GM08714 (cell line): ENCODE data around the gene MIER2.
"Not testable (repeated sequence)": the region's sequence is repeated elsewhere in the genome, so short reads cannot be mapped to it uniquely, and the experiment has no call there.

Source experiments
- H3K4me3 ChIP-seq: fragments of 200-500 bp; sonication (Bioruptor generic); 2 replicates; pipeline ENCODE4 v1.5.1; 2014; ENCODE audit warnings: mild to moderate bottlenecking, low read length, inconsistent platforms
- ZNF274 ChIP-seq: IDR thresholded peaks from 2 replicates; pipeline ENCODE4 v1.6.1; 2012; ENCODE audit warnings: mild to moderate bottlenecking, low read depth, low read length

The MIER2 gene

DNA sequence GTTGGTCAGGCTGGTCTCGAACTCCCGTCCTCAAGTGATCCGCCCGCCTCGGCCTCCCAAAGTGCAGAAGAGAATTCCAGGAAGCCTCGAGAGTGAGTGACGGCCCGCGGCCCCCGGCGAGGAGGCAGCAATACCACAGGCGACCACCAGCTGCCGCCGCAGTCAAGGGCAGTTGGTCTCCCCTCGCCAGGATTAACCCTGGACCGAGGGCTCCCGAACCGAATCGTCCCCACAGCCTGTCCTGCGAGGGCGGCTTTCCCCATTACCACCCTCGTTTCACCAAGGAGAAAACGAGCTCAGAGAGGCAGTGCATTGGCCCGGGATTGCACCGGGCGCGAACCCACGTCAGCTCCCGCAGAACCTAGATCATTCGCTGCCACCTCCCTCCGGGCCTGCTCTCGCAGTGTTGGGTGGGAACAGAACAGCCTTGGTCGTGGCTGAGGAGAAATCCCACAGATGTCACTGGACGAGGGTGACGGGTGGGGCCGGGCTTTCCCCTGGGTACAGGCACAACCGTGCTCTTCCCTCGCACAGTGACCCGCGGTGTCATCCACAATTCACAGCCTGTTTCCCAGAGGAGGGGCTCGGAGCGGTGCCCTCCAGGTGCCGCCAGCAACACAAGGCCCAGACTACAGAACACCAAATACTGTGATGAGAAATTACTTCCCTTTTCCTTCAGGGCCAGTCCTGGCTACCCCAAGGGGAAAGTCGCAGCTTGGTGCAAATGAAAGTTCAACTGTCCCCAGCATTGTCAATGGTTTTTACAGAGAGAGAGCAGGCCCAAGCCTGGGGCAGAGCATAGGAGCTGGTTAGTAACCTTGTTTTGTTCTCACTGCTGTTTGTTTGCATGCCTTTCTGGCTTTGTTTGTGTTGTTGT, 39.6 kb upstream of the MIER2 start:
- TF ChIP-seq ZNF274: no peak
- H3K4me3 ChIP-seq: no peak overlapping the region

DNA sequence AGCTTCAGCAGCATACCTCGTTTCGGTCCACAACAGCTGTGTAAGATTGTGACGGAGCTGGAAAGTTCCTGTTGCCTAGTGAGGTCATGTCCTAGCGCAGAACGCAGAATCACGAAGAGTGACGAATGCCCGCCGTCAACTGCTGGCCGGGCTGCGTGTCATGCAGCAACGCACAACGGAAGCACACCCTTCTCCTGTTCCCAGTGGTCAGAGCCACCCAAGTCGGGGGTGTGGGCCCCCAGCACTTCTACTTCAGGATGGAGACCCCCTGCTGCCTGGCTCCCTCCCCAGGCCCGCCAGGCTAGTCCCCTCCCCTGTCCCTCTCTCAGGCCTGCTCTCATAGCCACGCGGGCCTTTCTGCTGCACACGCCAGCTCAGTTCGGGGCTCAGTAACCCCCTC, 38.4 kb upstream of the MIER2 start:
- no peak overlapping the region for H3K4me3 ChIP-seq
- no peak for TF ChIP-seq ZNF274

DNA sequence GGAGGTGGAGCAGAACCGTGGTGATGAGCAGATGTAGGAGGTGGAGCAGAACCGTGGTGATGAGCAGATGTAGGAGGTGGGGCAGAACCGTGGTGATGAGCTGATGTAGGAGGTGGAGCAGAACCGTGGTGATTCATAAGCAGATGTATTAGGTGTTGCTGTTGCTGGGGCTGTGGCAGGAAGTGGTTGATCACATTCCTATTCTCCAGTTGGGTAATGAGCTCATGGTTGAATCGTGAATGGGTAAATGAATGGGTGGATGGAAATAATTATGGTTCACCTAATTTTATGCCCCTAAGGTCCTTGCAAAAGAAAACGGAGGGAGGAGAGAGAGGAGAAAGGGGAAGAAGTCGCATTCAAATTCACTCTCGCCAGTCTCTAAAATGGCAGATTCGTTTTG, 38.0 kb upstream of the MIER2 start:
- not testable (repeated sequence) for H3K4me3 ChIP-seq

DNA sequence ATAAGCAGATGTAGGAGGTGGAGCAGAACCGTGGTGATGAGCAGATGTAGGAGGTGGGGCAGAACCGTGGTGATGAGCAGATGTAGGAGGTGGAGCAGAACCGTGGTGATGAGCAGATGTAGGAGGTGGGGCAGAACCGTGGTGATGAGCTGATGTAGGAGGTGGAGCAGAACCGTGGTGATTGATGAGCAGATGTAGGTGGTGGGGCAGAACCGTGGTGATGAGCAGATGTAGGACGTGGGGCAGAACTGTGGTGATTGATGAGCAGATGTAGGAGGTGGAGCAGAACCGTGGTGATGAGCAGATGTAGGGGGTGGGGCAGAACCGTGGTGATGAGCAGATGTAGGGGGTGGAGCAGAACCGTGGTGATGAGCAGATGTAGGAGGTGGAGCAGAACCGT, 37.3 kb upstream of the MIER2 start:
- H3K4me3 ChIP-seq: not testable (repeated sequence)

DNA sequence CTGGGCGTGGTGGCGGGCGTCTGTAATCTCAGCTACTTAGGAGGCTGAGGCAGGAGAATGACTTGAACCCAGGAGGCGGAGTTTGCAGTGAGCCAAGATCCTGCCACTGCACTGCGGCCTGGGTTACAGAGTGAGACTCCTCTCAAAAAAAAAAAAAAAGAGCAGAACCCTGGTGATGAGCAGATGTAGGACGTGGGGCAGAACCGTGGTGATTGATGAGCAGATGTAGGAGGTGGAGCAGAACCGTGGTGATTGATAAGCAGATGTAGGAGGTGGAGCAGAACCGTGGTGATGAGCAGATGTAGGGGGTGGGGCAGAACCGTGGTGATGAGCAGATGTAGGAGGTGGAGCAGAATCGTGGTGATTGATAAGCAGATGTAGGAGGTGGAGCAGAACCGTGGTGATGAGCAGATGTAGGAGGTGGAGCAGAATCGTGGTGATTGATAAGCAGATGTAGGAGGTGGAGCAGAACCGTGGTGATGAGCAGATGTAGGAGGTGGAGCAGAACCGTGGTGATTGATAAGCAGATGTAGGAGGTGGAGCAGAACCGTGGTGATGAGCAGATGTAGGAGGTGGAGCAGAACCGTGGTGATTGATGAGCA, 36.1 kb upstream of the MIER2 start:
- H3K4me3 ChIP-seq: not testable (repeated sequence)

DNA sequence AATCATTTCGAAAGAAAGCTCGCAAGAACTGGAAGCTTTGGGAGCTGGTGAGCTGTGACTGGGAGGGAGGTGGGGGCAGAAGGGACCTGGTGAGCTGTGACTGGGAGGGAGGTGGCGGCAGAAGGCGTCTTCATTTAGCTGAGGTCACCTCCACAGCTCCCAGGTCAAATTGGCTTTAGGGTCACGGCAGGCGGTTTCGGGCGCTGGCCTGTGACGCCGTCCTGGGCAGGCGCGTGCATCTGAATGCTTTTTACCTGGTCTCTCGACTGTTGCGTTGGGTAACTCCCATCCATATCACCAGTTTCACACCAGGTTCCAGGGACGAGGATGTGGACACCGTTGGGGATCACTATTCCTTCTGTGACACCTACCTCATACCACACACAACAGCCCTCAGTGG, 35.2 kb upstream of the MIER2 start:
- TF ChIP-seq ZNF274: no peak
- H3K4me3 ChIP-seq: no peak overlapping the region

DNA sequence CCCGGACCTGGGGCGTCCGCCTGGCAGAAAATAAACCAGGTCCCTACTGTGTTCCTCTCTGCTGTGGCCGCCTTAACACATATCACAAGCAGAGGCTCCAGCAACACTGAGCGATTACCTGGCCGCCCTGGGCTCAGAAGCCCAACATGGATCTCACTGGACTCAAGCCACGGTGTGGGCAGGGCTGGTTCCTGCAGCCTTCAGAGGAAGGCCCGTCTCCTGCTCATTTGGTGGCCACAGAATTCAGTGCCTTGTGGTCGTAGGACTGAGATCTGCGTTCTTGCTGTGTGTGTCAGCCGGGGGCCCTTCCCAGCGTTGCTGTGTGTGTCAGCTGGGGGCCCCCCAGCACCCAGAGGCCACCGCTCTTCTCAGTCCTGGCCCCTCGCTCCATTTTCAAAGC, 34.1 kb upstream of the MIER2 start:
- no peak overlapping the region for H3K4me3 ChIP-seq
- no peak for TF ChIP-seq ZNF274

DNA sequence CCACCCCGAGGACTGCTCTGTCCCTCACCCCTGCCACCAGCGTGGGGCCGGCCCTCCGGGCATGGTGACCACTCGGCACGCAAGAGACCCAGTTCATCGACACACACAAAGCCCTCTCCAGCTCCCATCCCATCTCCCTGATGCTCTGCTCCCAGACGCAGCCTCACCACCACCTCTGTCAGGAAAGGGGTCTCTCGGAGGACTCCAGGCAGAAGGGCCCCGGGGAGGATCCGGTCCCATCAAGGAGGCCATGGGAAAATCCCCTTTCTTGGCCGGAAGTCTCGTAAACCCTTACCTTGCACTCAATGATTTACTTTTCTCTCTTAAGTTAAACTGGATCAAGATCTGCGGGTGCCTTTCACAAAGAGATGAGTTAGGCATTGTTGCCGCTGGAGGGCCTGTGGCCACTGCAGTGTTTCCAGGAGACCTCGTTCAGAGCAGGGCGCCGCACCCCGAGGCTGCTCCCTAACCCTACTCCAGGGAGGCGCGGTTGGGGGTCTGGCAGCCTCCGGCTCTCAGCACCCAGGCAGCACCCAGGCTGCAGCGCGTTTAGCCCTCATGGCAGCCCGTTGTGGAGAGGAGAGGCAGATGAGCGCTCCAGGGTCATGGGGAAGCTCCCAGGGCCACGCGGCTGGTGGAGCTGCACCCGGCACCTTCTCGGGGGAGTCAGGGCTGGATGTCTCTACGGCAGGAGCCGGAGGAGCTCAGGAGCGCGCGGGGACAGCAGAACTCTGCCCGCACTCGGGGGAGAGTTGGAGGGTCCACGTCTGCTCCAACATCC, 33.4 kb upstream of the MIER2 start:
- TF ChIP-seq ZNF274: no peak
- no peak overlapping the region for H3K4me3 ChIP-seq

DNA sequence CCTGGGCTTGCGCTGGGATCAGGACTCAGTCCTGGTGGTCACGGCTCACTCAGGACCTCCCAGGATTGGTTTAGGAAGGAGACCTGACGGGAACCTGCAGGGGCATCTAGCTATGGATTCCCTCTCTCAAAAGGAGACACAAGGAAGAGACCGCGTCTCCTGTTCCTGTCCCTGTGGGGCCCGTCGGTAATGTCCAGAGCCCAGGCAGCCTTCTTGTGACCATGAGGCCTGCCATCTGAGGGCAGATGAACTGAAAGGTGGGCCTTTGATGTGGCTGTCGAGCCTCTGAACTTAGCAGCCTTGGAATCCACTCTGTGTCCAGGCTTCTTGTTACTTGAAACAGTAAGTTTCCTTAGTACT, 31.5 kb upstream of the MIER2 start:
- no peak overlapping the region for H3K4me3 ChIP-seq
- no peak for TF ChIP-seq ZNF274

DNA sequence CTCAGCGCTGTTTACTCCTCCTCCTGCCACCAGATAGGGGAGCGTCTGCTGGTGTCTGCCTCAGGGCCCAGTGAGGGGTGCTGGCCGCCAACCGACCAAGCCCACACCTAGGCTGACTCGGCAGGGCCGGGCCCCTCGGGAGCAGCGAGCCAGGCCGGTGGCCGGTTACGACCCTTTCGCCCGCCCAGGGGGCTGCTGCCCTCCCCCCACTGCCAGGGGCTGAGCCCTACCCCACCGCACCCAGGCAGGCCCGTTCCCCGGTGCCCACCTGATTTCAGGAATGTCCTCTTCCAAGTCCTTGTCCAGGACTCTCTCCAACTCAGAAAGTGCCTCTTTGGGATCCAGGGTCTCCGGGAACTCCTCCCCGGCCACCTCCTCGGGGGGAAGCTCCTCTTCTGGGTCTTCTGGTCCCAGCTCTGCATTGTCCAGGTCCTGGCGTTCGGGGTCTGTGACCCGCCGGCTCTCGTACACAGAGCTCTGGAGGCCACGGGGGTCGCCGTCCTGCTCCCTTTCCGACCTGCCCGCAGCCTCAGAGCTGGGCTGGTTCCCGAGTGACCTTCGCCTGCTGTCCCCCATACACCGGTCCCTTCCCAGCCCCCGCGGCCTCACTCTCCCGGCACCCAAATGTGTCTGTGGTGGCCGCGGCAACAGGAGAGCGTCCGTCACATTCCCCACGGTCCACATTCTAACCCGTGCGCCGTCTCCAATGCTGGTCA, 31.0 kb upstream of the MIER2 start:
- TF ChIP-seq ZNF274: no peak
- H3K4me3 ChIP-seq: no peak overlapping the region

DNA sequence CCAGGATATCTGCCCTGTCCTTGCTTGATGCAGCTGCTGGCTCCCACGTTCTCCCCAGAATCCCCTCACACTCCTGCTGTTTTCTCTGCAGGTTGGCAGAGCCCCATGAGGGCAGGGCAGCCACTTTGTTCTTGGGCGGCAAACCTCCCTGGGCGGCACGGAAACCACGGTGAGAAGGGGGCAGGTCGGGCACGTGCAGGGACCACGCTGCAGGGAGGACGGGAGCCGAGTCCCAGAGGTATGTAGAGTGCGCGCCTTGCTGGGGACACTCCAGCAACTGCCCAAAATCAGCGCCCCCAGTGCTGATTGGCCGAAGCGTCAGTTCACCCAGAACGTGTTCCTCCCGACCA, 30.3 kb upstream of the MIER2 start:
- no peak for TF ChIP-seq ZNF274
- H3K4me3 ChIP-seq: no peak overlapping the region

DNA sequence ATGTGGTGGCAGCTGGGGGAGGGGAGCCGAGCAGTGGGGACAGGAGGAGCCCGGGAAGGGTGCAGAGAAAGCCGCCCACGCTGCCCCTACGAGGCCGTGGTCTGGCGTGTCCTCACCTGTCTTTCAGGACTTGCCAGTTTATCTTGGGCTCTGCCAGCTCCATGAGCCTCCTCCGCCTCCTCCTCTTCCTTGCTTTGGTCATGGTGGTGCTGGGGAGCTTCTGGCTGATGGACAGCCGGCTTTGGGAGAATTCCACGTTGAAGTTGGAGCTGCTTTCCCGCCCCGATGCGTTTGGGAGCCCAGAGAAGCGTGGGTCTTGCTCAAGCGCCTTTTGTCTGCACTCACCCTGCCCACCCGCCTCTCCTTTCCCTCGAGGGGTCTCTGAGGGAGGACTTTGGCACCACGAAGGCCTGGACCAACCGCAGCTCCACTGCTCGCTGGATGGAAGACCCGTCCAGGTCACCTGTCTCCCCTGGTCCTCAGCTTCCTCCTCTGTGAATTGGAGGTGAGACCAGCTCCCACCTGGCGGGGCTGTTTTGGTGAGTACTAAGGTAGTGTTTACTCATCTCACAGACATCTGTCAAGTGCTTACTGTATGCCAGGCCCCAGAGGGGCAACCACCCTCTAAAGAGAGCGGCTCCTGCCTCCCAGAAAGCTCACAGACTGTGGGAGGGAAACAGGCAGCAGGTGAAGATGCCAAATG, 29.7 kb upstream of the MIER2 start:
- TF ChIP-seq ZNF274: no peak
- no peak overlapping the region for H3K4me3 ChIP-seq

DNA sequence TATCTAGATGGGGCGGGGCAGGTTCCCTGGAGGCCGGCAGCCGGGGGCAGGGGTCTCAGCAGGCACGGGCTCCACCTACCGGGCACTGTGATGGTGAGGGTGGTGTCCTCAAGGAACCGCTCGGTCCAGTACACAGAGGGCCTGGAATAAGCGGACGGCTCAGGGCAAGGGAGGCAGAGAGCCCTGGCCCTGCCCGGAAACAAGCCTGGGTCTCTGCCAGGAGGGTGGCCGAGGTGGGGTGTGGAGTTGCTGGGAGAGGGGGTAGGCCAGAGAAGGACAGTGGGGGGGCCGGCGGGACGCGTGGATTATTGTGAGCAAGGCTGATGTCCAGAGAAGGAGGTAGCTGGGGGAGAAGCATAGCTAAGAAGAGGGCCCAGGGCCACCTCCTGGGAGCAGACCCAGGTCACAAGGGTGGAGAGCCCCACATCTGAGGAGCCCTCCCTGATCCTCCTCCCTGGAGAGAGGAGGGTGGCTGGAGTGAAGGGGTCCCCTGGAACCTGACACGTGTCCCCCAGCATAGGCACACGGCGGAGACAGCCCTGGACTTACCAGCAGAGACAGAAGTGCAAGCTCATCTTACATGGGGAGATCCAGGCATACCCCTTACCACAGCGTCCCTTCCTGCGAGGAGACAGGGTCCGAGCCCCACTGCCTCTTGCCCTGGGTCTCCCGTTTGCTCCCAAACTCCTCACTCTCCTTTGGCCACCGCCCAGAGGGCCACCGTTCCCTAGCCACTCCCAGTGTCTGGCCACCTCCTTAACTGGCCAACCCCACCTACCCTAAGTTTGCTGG, 29.0 kb upstream of the MIER2 start:
- H3K4me3 ChIP-seq: no peak overlapping the region
- TF ChIP-seq ZNF274: no peak
